NCI-H2227 (cell line): ENCODE measurements around the gene DNM2.
"Not testable (repeated sequence)": the region's sequence is repeated elsewhere in the genome, so short reads cannot be mapped to it uniquely, and the experiment has no call there.

Source experiments
- DNase-seq: peaks from one replicate; lab custom pipeline; 2025; ENCODE audit not compliant: unreplicated experiment; lab: John Stamatoyannopoulos, UW

Gene DNM2

DNA sequence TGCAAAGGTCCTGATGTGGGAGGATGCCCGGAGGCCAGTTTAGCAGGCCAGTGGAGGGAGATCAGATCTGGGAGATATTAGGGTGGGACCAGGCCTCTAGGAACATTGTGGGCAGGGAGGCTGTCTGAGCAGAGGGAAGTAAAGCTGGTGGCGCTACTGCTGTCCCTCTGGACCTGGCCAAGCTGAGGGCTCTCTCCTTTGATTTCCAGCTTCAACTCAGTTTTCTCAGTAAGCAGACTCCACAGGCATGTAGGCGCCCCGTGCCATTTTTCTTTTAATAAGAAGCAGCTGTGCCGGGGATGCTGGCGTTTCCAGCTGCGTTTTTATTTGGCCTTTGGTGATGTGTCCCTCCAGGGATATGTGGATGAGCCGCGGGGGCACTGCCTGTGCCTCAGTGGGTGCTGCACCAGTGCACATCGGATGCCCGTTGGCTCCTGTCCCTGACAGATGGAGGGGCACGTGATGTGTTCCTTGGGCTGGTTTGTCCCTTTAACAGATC is 6.7 kb downstream of the DNM2 start:
- no peak for DNase-seq

DNA sequence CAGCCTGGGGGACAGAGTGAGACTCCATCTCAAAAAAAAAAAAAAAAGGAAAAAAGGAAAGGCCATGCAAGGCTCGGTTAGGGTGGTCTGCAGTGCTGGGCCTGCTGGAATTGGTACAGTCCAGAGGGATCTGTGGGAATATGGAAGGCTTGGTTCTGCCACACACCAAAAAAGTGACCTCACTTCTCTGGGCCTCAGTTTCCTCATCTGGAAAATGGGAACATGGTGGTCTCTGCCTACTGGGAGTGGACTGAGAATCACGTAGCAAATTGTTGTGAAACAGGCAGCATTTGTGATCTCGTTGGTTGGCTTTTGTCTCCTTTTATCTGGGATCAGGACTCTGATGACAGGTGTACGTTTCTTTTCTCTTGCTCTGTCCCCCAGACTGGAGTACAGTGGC is 7.5 kb downstream of the DNM2 start:
- no peak for DNase-seq

DNA sequence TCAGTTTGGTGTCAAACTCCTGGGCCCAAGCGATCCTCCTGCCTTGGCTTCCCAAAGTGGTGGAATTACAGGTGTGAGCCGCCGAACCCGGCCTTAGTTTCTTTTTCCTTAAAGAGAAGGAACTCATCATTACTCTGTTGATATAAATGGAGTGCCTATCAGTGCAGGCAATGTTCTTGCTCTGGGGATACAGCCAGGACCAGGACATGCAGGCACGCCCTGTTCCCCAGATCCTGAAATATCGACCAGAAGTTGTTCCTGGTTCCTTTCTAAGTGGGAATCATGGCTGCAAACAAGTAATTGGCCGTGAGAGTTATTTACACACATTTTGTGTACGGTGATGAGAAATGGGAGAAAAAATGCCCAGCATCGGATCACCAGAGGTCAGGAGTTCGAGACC is 8.4 kb downstream of the DNM2 start:
- DNase-seq, result no peak

DNA sequence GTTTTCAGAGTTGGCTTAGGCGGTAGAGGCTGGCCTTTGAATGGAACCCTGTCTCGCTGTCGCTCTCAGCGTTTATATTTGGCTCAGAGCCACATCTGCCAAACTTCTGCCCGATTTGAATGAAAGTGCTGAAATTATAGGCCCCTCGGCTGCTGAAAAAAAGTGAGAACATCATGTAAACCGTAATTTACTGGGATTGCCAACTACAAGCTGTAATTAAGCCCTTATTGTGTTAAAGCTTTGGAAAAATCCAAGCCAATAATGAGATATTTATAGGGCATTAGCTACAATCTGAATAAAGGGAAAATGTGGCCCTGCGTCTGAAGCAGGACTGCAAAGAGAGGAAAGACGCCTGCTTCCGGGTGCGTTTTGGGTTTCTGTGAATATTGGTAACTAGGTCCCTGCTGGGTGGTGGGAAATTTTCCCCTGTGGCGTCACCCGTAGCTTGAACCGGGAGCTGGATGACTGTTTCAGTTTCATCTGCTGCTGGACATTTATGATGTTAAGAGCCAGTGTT is 9.9 kb downstream of the DNM2 start:
- peak; percentile 69 for DNase-seq

DNA sequence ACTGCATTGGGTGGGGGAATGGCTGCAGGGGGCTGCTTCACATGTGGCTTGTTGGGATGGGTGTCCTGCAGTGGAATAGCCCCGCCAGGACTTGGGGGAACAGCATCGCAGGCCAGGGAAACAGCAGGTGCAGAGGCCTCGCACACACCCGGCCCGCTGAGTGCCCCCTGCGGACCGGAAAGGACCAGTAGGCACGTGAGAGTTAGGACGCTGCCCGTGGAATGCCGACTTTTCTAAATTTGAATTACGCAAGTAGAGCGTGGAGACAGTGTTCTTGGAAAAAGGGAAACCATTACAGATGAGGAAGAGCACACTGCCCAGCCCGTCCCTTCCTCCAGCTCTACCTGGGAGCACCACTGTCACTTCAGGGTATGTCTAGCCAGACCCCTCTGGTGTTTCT is 11.5 kb downstream of the DNM2 start:
- DNase-seq, result no peak

DNA sequence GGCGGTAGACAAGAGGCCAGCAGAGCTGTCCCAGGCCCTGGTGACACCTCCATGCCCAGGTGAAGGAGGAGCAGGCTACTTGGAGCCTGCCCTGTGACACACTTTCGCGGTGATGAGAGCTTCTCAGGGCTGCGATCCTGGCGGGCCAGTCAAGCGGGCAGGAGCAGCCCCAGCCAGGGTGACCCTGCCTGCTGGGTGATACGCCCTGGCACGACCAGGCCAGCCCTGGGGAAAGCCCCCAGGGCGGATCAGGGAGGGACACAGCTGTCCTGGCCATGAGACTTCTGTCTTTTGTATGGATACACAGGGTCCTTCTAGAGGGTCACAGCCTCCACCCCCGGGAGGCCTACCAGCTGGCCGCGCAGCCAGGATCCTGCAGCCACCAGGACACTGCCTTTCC is 13.1 kb downstream of the DNM2 start:
- no peak for DNase-seq

DNA sequence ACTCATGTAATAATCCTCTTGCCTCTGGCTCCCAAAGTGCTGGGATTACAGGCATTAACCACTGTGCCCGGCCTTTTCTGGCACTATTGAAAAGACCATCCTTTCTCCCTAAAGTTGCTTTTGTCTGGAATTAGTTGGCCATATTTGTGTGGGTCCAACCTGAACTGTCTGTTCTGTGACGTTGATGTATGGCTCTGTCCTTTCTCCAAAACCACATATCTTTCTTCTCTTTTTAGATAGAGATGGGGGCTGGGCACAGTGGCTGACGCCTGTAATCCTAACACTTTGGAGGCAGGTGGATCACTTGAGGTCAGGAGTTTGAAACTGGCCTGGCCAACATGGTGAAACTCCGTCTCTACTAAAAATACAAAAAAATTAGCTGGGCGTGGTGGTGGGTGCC is 17.9 kb downstream of the DNM2 start:
- no peak for DNase-seq

DNA sequence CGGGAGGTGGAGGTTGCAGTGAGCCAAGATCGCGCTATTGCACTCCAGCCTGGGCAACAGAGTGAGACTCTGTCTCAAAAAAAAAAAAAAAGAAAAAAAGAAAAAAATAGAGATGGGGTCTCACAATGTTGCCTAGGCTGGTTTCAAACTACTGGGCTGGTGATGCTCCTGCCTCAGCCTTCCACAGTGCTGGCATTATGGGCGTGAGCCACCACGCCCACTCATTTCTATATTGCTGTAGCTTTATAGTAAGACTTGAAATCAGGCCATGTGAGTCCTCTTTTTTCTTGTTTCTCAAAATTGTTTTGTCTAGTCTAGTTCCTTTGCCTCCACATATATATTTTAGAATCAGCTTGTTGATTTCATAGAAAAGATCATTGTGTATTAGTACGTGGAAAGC is 18.3 kb downstream of the DNM2 start:
- no peak for DNase-seq

DNA sequence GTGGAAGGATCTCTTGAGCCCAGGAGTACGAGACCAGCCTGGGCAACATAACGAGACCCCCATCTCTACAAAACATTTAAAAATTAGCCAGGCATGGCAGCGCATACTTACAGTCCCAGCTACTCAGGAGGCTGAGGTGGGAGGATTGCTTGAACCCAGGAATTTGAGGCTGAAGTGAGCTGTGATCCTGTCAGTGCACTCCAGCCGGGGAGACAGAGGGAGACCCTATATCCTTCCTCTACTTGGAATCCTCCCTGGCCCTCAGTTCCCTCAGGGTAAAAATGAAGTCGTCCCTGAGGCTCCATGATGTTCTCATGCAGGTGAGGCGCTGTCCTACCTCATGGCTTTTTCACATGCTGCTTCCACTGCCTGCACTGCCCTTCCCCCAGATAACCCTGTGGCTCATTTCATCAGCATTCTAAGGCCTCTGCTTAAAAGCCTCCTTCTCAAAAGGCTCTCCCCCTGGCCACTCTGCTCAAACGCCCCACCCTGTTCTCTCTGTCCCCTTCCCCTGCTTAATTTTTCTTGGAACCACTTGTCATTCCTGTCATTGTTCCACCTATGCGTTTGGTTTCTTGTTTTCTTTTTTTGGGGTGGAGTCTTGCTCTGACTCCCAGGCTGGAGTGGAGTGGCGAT is 19.2 kb downstream of the DNM2 start:
- no peak for DNase-seq

DNA sequence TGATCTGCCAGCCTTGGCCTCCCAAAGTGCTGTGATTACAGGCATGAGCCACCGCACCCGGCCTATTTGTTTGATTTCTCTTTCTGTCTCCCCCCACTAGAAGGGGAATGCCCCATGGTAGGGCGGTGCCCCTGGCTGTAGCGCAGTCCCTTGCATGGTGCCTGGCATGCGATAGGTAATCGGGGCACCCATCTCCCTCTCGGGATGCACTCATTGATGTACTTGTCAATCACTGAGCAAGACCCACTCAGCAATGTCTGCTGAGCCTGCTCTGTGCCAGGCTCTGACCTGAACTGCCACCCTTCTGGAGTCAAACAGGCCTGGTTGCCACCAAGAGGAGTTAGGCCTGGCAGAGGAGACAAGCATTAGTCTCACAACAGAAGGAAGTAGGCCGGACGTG is 19.8 kb downstream of the DNM2 start:
- DNase-seq, result no peak

DNA sequence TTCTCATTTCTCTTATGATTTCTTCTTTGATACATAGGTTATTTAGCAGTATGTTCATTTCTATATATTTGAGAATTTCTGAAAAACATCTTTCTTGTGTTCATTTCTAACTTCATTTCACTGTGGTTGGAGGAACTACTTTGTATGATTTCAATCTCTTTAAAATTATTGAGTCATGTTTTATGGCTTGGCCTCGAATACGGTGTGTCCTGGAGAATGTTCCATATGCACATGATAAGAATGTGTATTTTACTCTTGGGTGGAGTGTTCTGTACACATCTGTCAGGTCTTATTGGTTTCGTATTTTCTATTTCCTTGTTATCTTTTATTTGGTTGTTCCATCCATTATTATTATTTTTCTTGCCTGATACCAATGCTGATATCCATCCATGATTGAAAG is 22.9 kb downstream of the DNM2 start:
- no peak for DNase-seq

DNA sequence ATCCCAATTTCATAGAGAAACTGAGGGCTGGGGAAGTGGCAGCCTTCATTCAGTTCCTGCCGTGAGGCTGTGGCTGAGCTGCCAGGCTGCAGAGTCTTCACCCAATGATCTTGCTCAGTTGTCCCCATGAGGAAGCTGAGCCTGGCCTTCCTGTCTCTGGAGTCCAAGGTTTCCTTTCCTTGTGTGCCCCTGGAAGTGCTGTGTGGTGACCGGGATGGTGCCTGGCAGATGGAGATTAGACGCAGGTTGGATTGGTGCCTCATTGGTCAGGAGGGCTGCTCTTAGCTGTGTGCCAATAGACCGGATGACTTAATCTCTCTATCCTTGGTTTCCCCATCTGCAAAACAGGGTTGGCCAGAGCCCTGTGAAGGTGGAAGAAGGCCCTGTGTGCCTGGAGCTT is 24.6 kb downstream of the DNM2 start:
- no peak for DNase-seq

DNA sequence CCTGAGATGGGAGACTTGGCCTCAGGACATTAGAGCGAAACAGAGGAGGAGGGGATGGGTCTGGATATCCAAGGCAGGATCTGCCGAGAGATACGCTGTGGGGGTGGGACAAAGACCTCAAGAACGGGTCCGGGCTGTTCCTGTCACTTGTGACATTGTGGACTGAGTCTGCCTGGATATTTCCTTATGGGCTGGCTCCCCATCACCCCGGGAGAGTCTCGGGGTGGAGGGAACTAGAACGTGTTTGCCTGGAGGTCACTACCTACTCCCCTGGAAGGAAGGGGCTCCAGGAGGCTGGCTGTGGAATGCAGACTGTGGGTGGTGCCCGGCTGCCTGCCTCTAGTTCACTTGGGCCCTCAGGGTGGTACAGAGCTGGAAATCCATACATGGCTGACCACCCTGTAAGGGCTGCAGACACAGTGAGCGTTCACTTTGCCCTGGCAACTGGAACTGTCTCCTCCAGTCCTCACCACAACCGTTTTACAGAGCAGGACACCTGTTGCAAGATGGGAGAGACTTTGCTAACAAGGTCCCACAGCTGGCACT is 26.4 kb downstream of the DNM2 start:
- DNase-seq, result no peak

DNA sequence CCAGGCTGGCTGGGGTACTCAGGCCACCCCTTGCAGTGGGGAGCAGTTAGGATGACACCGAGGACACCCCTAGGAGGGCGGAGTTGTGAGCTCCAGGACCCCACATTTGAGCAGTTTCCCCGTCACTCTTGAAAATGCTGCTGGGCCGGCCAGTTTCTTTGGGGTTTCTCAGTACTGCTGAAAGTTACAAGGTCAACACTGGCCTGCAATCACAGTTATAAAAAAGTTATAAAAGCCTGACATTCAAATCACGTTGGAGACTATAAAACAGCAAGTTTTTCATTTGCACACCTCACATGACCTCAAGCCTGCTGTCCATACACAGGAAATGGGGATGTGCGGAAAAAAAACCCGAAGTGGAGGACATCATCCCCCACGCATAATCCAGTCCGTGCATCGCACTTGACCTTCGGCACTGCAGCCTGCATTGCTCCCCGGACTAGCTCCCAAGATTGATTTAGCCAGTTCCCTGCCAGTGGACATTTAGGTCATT is 27.0 kb downstream of the DNM2 start:
- no peak for DNase-seq

DNA sequence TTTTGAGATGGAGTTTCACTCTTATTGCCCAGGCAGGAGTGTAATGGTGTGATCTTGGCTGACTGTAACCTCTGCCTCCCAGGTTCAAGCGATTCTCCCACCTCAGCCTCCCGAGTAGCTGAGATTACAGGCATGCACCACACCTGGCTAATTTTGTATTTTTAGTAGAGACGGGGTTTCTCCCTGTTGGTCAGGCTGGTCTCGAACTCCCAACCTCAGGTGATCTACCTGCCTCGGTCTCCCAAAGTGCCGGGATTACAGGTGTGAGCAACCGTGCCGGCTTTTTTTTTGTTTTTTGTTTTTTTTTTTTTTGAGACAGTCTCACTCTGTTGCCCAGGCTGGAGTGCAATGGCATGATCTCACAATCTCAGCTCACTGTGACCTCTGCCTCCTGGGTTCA is 28.6 kb downstream of the DNM2 start:
- DNase-seq, result not testable (repeated sequence)

DNA sequence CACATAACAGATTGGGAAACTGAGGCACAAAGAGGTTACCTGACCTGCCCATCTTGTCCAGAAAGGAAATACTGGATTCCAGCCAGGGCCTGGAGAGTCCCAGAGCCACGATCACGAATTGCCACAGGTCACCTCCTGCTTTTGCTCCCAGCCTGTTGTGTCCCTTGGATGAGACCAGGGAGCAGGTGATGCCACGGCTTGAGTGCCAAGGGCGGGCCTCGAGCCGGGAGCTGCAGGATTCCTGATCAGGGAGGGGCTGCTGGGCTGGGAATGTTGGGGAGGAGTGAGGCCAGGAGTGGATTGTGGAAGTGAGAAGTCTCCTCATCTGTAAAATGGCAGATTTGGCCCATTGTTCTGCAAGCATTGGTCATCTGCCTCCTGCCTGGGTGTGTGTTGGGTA is 29.4 kb downstream of the DNM2 start:
- no peak for DNase-seq

DNA sequence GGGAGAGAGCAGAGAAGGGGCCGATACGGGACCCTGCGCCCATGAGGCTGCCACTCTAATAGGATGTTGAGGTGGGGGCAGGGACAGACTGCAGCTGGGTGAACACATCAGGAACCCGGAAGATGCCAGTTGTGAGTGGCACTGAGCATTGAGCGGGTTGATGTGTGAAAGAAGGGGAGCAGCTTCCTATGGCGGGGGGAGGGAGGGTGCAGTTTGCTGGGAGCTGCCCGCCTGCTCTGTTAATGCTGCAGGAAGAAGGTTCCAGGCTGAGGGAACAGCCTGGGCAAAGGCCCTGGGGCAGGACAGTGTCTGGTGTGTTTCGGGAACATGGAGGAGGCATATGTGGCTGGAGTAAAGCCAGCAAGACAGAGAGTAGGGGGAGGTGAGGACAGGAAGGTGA is 29.8 kb downstream of the DNM2 start:
- no peak for DNase-seq

DNA sequence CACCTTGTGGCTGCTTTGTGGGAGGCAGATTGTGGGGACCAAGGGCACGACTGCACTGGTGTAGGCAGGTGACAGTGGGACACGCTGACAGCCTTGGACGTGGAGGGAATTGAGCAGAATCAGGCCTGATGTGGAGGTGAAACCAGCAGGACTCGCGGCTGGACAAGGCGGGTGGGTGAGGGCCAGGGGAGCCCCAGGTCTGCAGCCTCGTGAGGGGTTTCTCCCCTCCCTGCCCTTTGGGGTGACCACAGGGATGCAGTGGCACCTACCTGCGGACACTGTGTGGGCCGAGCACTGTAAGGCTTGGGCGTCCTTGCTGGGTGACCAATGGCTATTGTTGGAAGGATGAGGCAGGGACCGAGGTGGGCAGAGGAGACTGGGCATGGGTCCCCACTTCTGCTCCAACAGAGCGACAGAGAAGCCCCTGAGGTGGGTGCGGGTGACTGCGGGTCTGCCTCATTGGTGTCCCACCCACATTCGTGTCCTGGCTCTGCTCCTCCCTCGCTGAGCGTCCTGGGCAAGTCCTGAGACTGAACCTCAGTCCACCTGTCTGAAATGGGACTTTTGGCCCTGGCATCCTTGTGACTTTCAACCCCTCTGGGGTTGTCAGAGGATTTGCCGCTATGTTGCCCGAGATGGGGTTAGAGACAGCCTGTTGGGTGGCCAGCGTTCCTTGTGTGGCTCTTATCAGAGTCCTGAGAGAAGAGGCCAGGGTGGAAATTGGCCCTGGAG is 30.5 kb downstream of the DNM2 start:
- no peak for DNase-seq

DNA sequence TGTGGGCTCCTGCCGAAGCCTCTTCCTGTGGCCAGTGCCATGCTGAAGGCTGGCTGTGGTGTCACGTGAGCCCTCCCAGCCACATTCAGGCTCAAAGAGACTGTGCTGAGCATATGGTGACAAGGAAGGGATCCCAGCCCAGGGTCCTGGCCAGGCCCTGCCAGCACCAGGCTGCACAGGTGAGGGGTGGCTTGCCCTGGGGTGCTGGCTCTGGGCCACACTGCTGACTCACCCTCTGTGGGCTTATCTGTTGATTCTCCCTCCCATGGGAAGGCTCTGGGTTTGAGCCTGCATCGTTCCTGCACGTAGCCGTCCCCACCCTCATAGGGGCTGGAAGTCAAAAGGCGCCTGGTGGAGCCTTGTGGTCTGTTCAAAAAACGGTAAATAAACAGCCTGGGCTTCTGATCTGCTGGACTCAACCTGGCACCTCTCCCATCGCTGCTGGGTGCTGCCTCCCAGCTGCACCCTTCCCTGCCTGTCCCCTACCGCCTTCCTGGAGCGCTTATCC is 31.1 kb downstream of the DNM2 start:
- DNase-seq, result no peak

DNA sequence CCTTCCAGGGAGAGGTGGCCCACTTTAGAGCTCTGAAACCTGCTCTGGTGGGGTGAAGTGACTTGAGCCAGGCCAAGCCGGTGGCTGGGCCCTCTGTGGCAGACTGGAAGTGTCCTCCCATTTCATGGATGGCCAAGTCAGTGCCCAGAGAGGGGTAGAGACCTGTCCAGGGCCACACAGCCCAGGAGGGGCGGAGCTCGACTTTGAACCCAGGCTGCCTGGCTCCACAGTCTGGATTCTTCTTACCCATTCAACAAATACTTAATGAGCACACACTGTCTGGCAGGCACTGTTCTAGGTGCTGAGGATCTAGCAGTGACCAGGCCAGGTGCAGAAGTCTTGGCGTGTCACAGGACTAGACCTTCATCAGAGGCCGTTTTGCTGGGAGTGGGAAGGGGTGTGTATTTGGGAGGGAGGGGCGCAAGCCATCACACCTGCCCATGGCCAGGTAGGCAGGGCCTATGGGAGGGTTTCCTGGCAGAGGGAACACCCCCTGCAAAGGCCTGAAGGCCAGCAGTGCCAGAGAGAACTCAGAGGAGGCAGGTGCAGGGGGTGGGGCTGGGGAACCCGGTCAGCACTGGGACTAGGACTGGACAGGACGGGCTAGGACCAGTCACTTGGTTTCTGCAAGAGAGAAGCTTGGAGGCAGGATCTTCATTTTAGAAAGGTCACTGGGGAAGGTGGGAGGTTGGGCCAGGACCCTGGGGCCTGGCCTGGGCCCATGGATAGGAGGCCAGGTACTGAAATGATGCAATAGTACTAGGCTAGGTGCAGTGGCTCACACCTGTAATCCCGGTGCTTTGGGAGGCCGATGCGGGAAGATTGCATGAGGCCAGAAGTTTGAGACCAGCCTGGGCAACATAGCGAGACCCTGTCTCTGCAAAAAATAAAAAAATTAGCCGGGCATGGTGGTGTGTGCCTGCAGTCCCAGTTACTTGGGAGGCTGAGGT is 31.8 kb downstream of the DNM2 start:
- no peak for DNase-seq
